Loucy (cell line): ENCODE data around the gene RPN2.

Experiments
- EZH2phosphoT487 ChIP-seq: fragments of 200-600 bp; IDR thresholded peaks from 2 replicates; pipeline ENCODE4 v1.6.1; 2018; ENCODE audit warnings: antibody characterized with exemption, mild to moderate bottlenecking, moderate library complexity, borderline replicate concordance
- TF ChIP-seq, protein P1 (sequence below): fragments of 200-600 bp; sonication (generic); conservative IDR thresholded peaks from 2 replicates; pipeline ENCODE4 v1.5.1; 2014; ENCODE audit warnings: mild to moderate bottlenecking, antibody characterized with exemption, low read length

- TF ChIP-seq, protein P1, sequence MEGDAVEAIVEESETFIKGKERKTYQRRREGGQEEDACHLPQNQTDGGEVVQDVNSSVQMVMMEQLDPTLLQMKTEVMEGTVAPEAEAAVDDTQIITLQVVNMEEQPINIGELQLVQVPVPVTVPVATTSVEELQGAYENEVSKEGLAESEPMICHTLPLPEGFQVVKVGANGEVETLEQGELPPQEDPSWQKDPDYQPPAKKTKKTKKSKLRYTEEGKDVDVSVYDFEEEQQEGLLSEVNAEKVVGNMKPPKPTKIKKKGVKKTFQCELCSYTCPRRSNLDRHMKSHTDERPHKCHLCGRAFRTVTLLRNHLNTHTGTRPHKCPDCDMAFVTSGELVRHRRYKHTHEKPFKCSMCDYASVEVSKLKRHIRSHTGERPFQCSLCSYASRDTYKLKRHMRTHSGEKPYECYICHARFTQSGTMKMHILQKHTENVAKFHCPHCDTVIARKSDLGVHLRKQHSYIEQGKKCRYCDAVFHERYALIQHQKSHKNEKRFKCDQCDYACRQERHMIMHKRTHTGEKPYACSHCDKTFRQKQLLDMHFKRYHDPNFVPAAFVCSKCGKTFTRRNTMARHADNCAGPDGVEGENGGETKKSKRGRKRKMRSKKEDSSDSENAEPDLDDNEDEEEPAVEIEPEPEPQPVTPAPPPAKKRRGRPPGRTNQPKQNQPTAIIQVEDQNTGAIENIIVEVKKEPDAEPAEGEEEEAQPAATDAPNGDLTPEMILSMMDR: no peak
- TF ChIP-seq EZH2phosphoT487: no peak
Observed at GRCh38 chr20:37190354-37191112, 11.4 kb downstream of the RPN2 start.
